GM18873 (cell line): ENCODE results near the gene GPC5.

Source experiments
- ATAC-seq: cut with Tn5 transposase; IDR thresholded peaks from one replicate; pipeline ENCODE4 v1.9.1; 2021; ENCODE audit warnings: mild to moderate bottlenecking, moderate library complexity, moderate number of reproducible peaks; ENCODE audit not compliant: unreplicated experiment, low FRiP score

GPC5 gene

GRCh38 chr13:91579320-91579719 is 180.9 kb downstream of the GPC5 start:
- ATAC-seq: no peak

GRCh38 chr13:91580749-91581148 is 182.3 kb downstream of the GPC5 start:
- no peak for ATAC-seq

GRCh38 chr13:91586609-91587008 is 188.2 kb downstream of the GPC5 start:
- ATAC-seq: no peak

GRCh38 chr13:91588541-91588940 is 190.1 kb downstream of the GPC5 start:
- ATAC-seq: no peak

GRCh38 chr13:91592056-91593014 is 193.9 kb downstream of the GPC5 start:
- ATAC-seq: no peak

- no peak for ATAC-seq
Observed at GRCh38 chr13:91593456-91593855, 195.0 kb downstream of the GPC5 start.

GRCh38 chr13:91594061-91594460 is 195.6 kb downstream of the GPC5 start:
- no peak for ATAC-seq

- no peak for ATAC-seq
Observed at GRCh38 chr13:91595677-91596076, 197.3 kb downstream of the GPC5 start.

- no peak for ATAC-seq
Observed at GRCh38 chr13:91596842-91597241, 198.4 kb downstream of the GPC5 start.

- ATAC-seq: no peak
Observed at GRCh38 chr13:91598655-91599054, 200.2 kb downstream of the GPC5 start.

- no peak for ATAC-seq
Observed at GRCh38 chr13:91601273-91601672, 202.9 kb downstream of the GPC5 start.

GRCh38 chr13:91601807-91602206 is 203.4 kb downstream of the GPC5 start:
- no peak for ATAC-seq

- ATAC-seq: no peak
Observed at GRCh38 chr13:91609353-91609752, 210.9 kb downstream of the GPC5 start.

GRCh38 chr13:91618315-91618714 is 219.9 kb downstream of the GPC5 start:
- no peak for ATAC-seq

- no peak for ATAC-seq
Observed at GRCh38 chr13:91620670-91621141, 222.3 kb downstream of the GPC5 start.

- no peak for ATAC-seq
Observed at GRCh38 chr13:91621161-91621560, 222.7 kb downstream of the GPC5 start.

- no peak for ATAC-seq
Observed at GRCh38 chr13:91621963-91622362, 223.5 kb downstream of the GPC5 start.

- no peak for ATAC-seq
Observed at GRCh38 chr13:91622778-91623550, 224.5 kb downstream of the GPC5 start.

GRCh38 chr13:91627952-91628739 is 229.7 kb downstream of the GPC5 start:
- ATAC-seq: no peak

- no peak for ATAC-seq
Observed at GRCh38 chr13:91630946-91631345, 232.5 kb downstream of the GPC5 start.

- ATAC-seq: no peak
Observed at GRCh38 chr13:91632086-91632485, 233.7 kb downstream of the GPC5 start.
